SK-N-SH treated with all-trans-retinoic acid at 6 μM for 48 hours (cell line): Measurements from ENCODE around the gene ABTB1.

Source experiments
- CREB5 ChIP-seq: fragments of 250-450 bp; sonication (Bioruptor Pico); IDR thresholded peaks from 2 replicates; pipeline ENCODE4 v1.5.1; 2020; ENCODE audit warnings: low read depth, mild to moderate bottlenecking, moderate library complexity
- PPARA ChIP-seq: fragments of 250-450 bp; sonication (Bioruptor Pico); IDR thresholded peaks from 2 replicates; pipeline ENCODE4 v1.5.0; 2020; ENCODE audit warnings: mild to moderate bottlenecking, borderline replicate concordance

- no peak for TF ChIP-seq PPARA (CRISPR knock-in tag)
- TF ChIP-seq CREB5 = no peak
Measured at GRCh38 chr3:127706785-127707351, 34.1 kb downstream of the ABTB1 start.
